Measurements from ENCODE around the gene NXN.
"Not testable (repeated sequence)": the region's sequence is repeated elsewhere in the genome, so short reads cannot be mapped to it uniquely, and the experiment has no call there.

NXN gene

DNA sequence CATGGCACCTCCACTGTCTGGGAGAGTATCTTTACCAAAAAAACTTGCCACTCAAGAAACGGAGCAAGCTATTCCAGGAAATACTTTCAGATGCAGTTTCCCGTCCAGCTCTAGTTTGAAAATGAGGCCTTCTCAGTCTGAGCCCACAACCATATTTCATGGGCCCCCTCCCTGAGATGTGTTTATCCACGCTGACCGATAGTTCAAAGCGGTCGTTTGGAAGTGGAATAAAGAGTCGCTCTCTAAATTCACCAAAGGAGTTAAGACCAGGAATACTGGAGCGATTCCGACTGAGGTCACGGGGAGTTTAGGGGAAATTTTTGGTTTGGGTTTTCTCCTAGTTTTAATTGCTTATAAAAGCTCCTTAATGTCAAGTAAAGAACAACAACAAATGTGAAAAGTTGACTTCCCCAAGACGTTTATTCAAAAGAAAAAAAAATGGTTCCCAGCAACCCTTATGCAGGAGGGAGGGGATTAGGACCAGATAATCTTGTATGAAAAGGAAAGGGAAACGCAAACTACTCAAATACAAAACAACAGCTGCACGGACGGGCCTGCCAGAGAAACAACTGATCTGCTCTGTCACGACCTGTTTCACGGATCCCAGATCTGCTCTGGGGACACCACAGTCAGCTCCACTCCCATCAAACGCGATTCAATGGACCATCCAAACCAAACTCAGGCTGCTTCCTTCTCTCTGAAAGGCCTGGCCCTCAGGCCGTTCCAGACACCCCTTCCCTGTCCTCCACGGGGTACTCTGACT is 120.3 kb downstream of the NXN start:
- TF ChIP-seq, protein P1, sequence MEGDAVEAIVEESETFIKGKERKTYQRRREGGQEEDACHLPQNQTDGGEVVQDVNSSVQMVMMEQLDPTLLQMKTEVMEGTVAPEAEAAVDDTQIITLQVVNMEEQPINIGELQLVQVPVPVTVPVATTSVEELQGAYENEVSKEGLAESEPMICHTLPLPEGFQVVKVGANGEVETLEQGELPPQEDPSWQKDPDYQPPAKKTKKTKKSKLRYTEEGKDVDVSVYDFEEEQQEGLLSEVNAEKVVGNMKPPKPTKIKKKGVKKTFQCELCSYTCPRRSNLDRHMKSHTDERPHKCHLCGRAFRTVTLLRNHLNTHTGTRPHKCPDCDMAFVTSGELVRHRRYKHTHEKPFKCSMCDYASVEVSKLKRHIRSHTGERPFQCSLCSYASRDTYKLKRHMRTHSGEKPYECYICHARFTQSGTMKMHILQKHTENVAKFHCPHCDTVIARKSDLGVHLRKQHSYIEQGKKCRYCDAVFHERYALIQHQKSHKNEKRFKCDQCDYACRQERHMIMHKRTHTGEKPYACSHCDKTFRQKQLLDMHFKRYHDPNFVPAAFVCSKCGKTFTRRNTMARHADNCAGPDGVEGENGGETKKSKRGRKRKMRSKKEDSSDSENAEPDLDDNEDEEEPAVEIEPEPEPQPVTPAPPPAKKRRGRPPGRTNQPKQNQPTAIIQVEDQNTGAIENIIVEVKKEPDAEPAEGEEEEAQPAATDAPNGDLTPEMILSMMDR (IDR thresholded peaks at IDR 0.05; ENCODE audit: extremely low read depth, insufficient read depth, missing control alignments) = no peak
- no peak for DNase-seq (ENCODE audit: low spot score)
- in situ Hi-C loops (cut with MboI; ENCODE audit: low pct_unique_long_range_greater_than_20kb, low sequenced_read_pairs, unreplicated experiment) = no loop called here

DNA sequence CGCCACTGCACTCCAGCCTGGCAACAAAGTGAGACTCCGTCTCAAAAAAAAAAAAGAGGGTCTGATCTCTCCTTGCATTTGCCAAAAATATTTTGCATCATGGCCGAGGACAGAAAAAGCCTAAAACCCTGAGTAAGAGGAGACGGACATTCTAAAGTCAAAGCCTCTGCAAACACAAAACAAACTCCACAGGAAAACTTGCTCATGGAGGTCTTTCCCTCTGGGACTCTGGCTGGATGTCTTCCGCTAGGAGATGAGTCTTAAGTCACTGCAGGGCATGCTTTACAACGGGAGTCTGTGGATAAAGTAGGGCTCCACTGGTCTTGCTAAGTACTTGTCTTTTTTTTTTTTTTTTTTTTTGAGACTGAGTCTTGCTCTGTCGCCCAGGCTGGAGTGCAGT is 123.4 kb downstream of the NXN start:
- TF ChIP-seq, protein P1 (IDR thresholded peaks at IDR 0.05; ENCODE audit: extremely low read depth, insufficient read depth, missing control alignments) = no peak
- no peak for DNase-seq (ENCODE audit: low spot score)
- in situ Hi-C loops (cut with MboI; ENCODE audit: low pct_unique_long_range_greater_than_20kb, low sequenced_read_pairs, unreplicated experiment) = no loop called here

DNA sequence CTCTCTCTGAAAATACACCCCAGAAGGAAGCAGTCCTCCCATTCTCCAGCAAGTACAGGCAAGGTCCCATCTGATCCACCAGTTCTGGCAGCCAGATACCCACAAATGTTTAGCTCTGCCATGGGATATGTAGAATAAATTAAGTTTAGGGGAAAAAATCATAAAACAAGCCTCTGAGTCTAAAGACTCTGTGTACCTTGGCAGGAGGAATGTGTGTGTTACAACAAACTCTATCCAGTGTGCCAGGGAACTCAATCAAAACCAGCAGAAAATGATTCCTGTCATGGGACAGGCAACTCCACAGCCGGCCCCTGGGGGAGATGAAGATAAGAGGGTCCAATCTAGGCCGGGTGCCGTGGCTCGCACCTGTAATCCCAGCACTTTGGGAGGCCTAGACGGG is 124.0 kb downstream of the NXN start:
- no peak for DNase-seq (ENCODE audit: low spot score)
- TF ChIP-seq, protein P1 (IDR thresholded peaks at IDR 0.05; ENCODE audit: extremely low read depth, insufficient read depth, missing control alignments) = no peak
- in situ Hi-C loops (cut with MboI; ENCODE audit: low pct_unique_long_range_greater_than_20kb, low sequenced_read_pairs, unreplicated experiment) = no loop called here

DNA sequence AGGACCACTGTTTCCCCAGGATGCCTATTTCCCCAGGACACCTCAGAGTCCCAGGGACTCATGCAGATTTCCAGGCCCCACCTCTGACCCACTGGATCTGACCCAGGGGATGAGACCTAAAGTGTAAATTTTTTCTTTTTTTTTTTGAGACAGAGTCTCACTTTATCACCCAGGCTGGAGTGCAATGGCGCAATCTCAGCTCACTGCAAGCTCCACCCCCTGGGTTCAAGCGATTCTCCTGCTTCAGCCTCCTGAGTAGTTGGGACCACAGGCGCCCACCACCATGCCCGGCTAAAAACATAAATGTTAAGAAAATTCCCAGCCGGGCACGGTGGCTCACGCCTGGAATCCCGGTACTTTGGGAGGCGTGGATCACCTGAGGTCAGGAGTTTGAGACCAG is 126.7 kb downstream of the NXN start:
- DNase-seq (ENCODE audit: low spot score); in situ Hi-C loops (cut with MboI; ENCODE audit: low pct_unique_long_range_greater_than_20kb, low sequenced_read_pairs, unreplicated experiment): not testable (repeated sequence)

DNA sequence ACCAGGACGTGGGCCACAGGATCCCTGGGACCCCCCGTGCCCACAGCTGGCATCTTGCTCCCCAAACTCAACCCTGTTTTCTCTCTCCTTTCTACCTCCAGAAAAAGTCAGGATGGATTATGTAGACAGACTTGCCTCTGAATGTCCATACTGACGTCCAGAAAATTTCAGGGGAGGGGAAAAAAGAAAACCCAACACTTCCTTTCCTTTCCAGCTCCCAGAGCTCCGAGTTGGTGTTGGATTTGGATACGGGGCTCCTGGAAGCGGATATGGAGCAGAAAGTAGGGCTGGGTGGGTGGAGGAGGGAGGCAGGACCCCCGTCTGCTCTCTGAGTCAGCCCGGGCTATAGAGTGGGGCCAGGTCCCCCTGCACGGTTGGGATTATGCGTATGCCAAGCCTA is 127.2 kb downstream of the NXN start:
- DNase-seq (ENCODE audit: low spot score) = no peak
- in situ Hi-C loops (cut with MboI; ENCODE audit: low pct_unique_long_range_greater_than_20kb, low sequenced_read_pairs, unreplicated experiment) = no loop called here
- TF ChIP-seq, protein P1 (IDR thresholded peaks at IDR 0.05; ENCODE audit: extremely low read depth, insufficient read depth, missing control alignments) = no peak

DNA sequence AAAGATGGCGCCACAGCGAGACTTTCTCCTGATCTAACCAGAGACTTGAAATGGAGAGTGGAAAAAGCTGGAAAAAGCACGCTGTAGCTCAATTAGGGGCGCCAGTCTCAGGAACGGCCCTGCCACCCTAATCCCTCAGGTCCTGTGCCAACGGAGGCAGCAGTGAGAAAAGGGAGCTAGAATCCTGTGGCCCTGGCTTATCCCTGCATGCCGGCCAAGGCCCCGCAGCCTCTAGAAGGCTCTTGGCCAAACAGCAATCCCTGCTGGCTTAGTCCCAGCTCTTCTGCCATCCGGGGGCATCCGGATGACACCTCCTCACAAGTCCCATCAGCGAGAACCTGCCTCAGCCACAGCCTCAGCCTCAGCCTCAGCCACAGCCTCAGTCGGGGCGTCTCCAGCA is 127.7 kb downstream of the NXN start:
- TF ChIP-seq, protein P1 (IDR thresholded peaks at IDR 0.05; ENCODE audit: extremely low read depth, insufficient read depth, missing control alignments) = no peak
- in situ Hi-C loops (cut with MboI; ENCODE audit: low pct_unique_long_range_greater_than_20kb, low sequenced_read_pairs, unreplicated experiment) = no loop called here
- no peak for DNase-seq (ENCODE audit: low spot score)

DNA sequence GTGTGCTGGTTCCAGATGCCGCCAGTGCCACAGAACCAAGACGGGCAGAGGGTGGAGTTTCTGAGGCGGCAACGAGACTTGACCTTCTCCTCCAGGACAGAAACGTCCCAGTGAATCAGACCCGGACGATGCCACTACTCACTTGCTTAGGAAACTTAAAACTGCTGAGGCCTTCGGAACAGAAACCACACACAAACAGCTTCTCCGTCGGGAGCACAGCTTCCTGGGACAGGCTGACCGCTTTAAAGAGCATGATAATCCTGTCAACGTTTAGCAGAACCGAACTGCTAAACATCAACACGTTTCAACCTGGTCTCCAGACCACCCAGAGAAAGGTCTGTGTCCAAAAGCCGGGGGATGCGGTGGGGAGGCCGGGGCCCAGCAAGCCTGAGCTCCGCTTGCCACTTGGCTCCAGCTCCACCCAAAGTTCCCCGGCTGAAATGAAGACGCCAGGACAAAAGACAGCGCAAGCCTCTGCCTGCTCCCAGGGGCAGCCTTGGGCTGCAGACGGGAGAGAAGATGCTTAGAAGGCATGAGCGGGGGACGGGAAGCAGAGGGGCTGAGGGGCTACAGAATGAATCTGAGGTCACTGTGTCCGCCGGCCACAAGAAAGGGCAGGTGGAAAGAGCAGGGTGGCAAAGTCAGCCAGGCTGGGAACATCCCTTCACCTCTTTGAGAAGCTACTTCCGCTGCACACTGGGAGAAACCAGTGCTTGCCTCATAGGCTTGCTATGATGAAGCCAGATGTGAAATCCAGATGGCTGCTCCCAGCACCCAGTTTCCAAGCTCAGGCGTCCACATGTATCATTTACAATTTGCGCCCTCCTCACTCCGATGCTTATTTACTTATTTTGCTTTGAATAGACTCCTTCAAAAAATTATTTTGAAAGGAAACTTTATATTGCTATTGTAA is 128.5 kb downstream of the NXN start:
- no peak for DNase-seq (ENCODE audit: low spot score)
- TF ChIP-seq, protein P1 (IDR thresholded peaks at IDR 0.05; ENCODE audit: extremely low read depth, insufficient read depth, missing control alignments) = no peak
- in situ Hi-C loops (cut with MboI; ENCODE audit: low pct_unique_long_range_greater_than_20kb, low sequenced_read_pairs, unreplicated experiment) = no loop called here
